Upper lobe of right lung (tissue), 1 donor: Measurements from ENCODE around the gene DUSP10. TPM values are rescaled to one million over a fixed set of nuclear protein-coding genes. Genes with fewer than 3 reads are reported as not detected.

Experiments used
- ATAC-seq: fragments of 200-7000 bp; cut with Tn5 transposase; one replicate; pipeline ENCODE4 v1.9.1; 2020; ENCODE audit warnings: mild to moderate bottlenecking, moderate library complexity
- DNase-seq: peaks from one replicate; pipeline ENCODE4 v3.0.0-alpha.2; 2020
- H3K27ac ChIP-seq: fragments of 200-600 bp; one replicate; pipeline ENCODE4 v1.8.0; 2022
- H3K27me3 ChIP-seq: fragments of 200-600 bp; one replicate; pipeline ENCODE4 v1.8.0; 2022; ENCODE audit warnings: mild to moderate bottlenecking
- H3K36me3 ChIP-seq: fragments of 200-600 bp; one replicate; pipeline ENCODE4 v1.8.0; 2022
- H3K4me1 ChIP-seq: fragments of 200-600 bp; one replicate; pipeline ENCODE4 v1.8.0; 2022
- H3K4me3 ChIP-seq: fragments of 200-600 bp; one replicate; pipeline ENCODE4 v1.8.0; 2022; ENCODE audit warnings: mild to moderate bottlenecking
- H3K9me3 ChIP-seq: fragments of 200-600 bp; one replicate; pipeline ENCODE4 v1.8.0; 2022
- intact Hi-C: fragments of 100-400 bp; cut with DNase I; formaldehyde crosslinking; loops from one replicate; pipeline ENCODE4 v1.11.0; 2022
- total RNA-seq: library from RNA; stranded (reverse); fragmentation: NEBNext Ultra II Directional; extraction: Animal tissue kit (Norgen Biotek cat#: 25700); gene quantifications from one replicate; pipeline ENCODE4 v1.2.1, GENCODE V29; 2021
- TF ChIP-seq, protein P1 (sequence below): fragments of 200-600 bp; IDR thresholded peaks from one replicate; pipeline ENCODE4 v1.8.0; 2022; ENCODE audit warnings: antibody characterized with exemption
- donor health status: DM: no; HTN: yes; CAD: no; lungs with severe emphysema.

DUSP10 gene
- total RNA-seq, 1 donor from 2014 or later: 8.2 TPM

DNA sequence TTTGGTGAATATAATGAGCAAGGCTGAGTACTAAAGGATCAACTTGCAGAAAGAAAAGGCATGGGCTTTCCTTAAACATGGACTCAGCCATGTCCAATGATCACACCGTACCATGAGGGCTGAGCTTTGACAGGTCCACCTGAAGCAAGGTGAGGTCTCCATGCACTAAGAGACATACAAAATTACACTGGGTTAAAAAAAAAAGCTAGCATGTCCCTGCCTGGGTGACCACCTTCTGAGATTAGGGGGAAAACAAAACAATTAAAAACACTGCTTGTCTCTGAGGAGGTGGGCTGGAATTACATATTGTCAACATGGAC is 22.7 kb downstream of the DUSP10 start:
- no peak for ATAC-seq
- H3K27me3 ChIP-seq: no peaks in the 10 kb centered on the region
- no peaks in the 10 kb centered on the region for H3K9me3 ChIP-seq
- H3K27ac ChIP-seq: no peak overlapping the region
- peaks cover 31% of the 10 kb centered on the region for H3K4me1 ChIP-seq
- DNase-seq: no peak
- no peaks in the 10 kb centered on the region for H3K36me3 ChIP-seq
- intact Hi-C loops: no loop called here
- TF ChIP-seq, protein P1, sequence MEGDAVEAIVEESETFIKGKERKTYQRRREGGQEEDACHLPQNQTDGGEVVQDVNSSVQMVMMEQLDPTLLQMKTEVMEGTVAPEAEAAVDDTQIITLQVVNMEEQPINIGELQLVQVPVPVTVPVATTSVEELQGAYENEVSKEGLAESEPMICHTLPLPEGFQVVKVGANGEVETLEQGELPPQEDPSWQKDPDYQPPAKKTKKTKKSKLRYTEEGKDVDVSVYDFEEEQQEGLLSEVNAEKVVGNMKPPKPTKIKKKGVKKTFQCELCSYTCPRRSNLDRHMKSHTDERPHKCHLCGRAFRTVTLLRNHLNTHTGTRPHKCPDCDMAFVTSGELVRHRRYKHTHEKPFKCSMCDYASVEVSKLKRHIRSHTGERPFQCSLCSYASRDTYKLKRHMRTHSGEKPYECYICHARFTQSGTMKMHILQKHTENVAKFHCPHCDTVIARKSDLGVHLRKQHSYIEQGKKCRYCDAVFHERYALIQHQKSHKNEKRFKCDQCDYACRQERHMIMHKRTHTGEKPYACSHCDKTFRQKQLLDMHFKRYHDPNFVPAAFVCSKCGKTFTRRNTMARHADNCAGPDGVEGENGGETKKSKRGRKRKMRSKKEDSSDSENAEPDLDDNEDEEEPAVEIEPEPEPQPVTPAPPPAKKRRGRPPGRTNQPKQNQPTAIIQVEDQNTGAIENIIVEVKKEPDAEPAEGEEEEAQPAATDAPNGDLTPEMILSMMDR: no peak
- no peak overlapping the region for H3K4me3 ChIP-seq

DNA sequence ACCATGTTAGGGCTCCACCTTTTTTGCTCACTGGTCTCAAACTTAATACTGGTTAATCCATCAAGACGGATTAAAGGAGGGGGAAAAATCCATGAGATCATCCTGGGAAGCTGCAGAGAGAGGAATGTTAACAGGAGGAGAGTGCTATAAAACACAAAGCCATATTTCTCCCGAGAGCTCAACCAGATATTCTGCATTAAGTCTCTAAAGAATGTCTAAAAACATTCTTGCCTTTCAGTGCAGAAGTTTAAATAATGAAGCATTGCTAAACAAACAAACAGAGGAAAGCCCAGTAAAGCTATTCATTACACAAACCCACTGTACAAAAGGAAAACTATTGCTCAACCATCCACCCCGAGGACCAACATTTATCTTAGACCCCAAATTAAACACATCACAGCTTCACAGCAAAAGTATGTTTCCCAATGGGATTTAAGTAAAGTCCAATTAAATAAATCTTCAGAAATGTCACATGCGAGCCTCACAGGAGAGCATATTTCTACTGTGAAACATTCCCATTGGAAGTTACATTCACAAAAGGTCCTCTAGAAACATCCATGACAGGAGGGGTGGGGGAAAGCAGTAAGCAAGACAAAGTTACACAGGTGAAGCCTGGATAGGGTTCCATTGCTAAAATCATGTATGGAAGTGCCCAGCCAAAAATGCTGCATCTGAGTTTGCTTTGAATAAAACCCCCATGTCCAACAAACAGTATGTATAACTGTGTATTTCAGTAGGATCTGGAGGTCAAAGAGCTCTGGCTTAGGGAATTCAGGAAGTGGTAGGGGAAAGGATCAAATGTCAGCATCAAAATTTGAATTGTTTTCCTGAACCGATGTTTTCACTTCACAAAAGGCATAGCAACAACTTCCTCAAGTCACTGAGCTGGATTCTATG is 23.3 kb downstream of the DUSP10 start:
- Histone ChIP-seq H3K27ac (no peak overlapping the region), H3K4me1 (peaks cover 31% of the 10 kb centered on the region), H3K36me3 (no peaks in the 10 kb centered on the region), H3K27me3 (no peaks in the 10 kb centered on the region), H3K9me3 (no peaks in the 10 kb centered on the region), H3K4me3 (no peak overlapping the region)
- DNase-seq (no peak), ATAC-seq (no peak)
- intact Hi-C loops: no loop called here
- TF ChIP-seq, protein P1: no peak

DNA sequence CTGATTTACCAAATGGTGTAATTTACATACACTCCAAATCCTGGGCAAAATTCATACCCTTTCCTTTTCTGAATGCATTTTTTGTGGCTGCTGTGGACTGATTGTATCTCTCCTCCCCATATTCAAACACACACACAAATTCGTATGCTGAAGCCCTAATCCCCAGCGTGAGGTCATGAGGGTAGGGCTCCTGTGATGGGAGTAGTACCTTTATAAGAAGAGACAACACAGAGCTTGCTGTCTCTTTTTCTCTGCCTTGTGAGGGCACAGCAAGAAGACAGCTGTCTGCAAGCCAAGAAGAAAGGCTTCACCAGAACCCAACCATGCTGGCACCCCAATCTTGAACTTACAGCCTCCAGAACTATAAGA is 24.4 kb downstream of the DUSP10 start:
- DNase-seq: no peak
- no peak for ATAC-seq
- no peaks in the 10 kb centered on the region for H3K36me3 ChIP-seq
- H3K27me3 ChIP-seq: no peaks in the 10 kb centered on the region
- TF ChIP-seq, protein P1: no peak
- intact Hi-C loops: no loop called here
- H3K4me1 ChIP-seq: peaks cover 36% of the 10 kb centered on the region
- H3K4me3 ChIP-seq: no peak overlapping the region
- no peaks in the 10 kb centered on the region for H3K9me3 ChIP-seq
- no peak overlapping the region for H3K27ac ChIP-seq

DNA sequence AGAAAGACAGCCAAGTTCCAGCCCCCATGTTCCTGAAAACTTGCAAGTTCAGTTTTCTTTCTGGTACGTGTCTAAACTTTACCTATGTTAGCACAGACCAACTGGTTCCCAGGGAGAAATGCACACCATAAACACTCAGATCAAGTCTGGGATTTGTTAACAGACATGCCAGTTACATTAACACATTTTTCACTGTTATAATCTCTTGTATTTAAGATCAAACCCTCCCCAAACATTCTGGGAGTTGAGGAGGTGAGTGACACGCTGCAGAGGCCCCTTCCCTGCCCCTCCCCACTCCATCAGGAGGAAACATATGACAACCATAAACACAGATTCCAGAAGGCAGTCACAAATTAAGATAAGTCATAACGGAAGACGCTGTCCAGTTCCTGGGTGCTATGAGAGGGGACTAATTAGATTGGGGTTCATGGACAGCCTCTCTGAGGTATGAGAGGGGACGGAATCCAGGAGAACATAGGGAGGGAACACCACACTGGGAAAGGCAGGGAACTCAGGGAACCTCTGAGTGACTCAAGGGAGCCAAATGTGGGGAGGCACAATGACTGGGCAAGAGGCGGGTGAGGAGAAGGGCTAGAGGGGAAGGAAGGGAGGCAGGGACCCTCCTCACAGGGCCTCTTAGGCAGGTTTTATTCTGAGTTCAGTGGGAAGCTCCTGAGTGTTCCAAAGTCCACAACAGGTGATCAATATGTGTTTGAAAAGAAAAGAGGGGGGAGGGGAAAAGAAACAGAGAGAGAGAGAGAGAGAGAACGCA is 25.0 kb downstream of the DUSP10 start:
- TF ChIP-seq, protein P1: no peak
- no peak for DNase-seq
- H3K27ac ChIP-seq: no peak overlapping the region
- H3K4me3 ChIP-seq: no peak overlapping the region
- no peaks in the 10 kb centered on the region for H3K9me3 ChIP-seq
- no peaks in the 10 kb centered on the region for H3K36me3 ChIP-seq
- intact Hi-C loops: no loop called here
- H3K27me3 ChIP-seq: no peaks in the 10 kb centered on the region
- peaks cover 38% of the 10 kb centered on the region for H3K4me1 ChIP-seq
- ATAC-seq: no peak

DNA sequence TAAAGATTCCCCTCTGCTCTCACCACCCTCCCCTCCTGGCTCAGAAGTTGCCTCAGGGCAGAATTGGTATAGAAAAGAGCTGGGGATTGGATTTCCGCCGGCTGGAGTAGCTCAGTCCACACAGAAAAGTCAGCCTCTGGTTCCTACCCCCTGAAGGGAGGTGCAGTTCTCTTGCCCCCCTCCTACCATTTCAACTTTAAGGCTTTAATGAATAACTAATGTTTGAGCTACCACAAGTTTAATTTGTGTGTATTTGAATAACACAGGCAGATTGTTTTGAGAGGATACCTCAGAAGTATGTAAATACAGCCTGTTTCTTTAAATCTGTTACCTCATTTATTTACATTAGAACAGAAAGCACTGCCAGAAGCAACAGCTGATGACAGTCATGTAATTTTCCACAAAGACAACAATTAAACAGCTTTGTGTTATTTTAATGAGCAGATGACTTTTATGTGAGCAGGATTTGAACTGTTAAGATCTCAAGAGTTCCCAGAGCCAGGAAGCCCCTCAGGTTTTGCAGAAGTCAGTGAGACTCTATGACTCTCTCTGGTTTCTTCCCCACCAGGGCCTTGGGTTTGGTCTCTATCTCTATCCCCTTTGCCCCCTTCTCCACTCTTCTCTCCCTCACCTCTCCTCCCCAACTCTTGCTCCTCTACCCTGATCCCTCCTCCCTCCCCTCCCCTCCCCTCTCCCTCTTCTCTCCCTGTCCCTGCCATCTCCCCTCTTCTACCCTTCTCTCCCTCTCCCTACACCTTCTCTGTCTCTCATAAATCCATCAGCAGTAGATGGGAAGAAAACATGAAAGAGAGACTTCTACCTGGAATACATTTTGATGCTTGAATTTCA is 26.3 kb downstream of the DUSP10 start:
- Histone ChIP-seq H3K36me3 (no peaks in the 10 kb centered on the region), H3K4me3 (no peak overlapping the region), H3K27me3 (no peaks in the 10 kb centered on the region), H3K9me3 (no peaks in the 10 kb centered on the region), H3K27ac (no peak overlapping the region), H3K4me1 (peaks cover 46% of the 10 kb centered on the region)
- ATAC-seq: no peak
- no peak for DNase-seq
- TF ChIP-seq, protein P1: no peak
- intact Hi-C loops: no loop called here
